CD4-positive, alpha-beta T cell treated with Interleukin-21 for 1 hour (primary cell): Measurements from ENCODE around the gene UGT2B7.
"Not testable (repeated sequence)": the region's sequence is repeated elsewhere in the genome, so short reads cannot be mapped to it uniquely, and the experiment has no call there.

ENCODE experiments used
- DNase-seq: peaks from one replicate; pipeline ENCODE4 v3.0.0-alpha.2; 2020

The UGT2B7 gene

GRCh38 chr4:69089388-69089787, 6.9 kb upstream of the UGT2B7 start:
- no peak for DNase-seq

GRCh38 chr4:69092190-69092589, 4.1 kb upstream of the UGT2B7 start:
- DNase-seq: no peak

GRCh38 chr4:69092980-69093568, 3.2 kb upstream of the UGT2B7 start:
- no peak for DNase-seq

- no peak for DNase-seq
Observed at GRCh38 chr4:69093681-69094080, 2.6 kb upstream of the UGT2B7 start.

- no peak for DNase-seq
Observed at GRCh38 chr4:69095301-69095731, 958 bp upstream of the UGT2B7 start.

- DNase-seq: no peak
Observed at GRCh38 chr4:69096810-69097209, 536 bp downstream of the UGT2B7 start.

GRCh38 chr4:69098470-69098869, 2.2 kb downstream of the UGT2B7 start:
- no peak for DNase-seq

- DNase-seq: no peak
Observed at GRCh38 chr4:69099910-69100309, 3.6 kb downstream of the UGT2B7 start.

GRCh38 chr4:69102668-69103067, 6.4 kb downstream of the UGT2B7 start:
- DNase-seq: not testable (repeated sequence)

GRCh38 chr4:69104719-69105275, 8.5 kb downstream of the UGT2B7 start:
- DNase-seq: no peak

GRCh38 chr4:69115151-69115850, 19.0 kb downstream of the UGT2B7 start:
- not testable (repeated sequence) for DNase-seq

- no peak for DNase-seq
Observed at GRCh38 chr4:69115851-69116213, 19.6 kb downstream of the UGT2B7 start.

- no peak for DNase-seq
Observed at GRCh38 chr4:69116645-69117321, 20.5 kb downstream of the UGT2B7 start.

GRCh38 chr4:69120870-69121269, 24.6 kb downstream of the UGT2B7 start:
- DNase-seq: no peak

- DNase-seq: no peak
Observed at GRCh38 chr4:69122476-69122875, 26.2 kb downstream of the UGT2B7 start.

GRCh38 chr4:69124941-69125340, 28.7 kb downstream of the UGT2B7 start:
- DNase-seq: no peak

- no peak for DNase-seq
Observed at GRCh38 chr4:69126024-69126423, 29.8 kb downstream of the UGT2B7 start.

- no peak for DNase-seq
Observed at GRCh38 chr4:69133993-69134392, 37.7 kb downstream of the UGT2B7 start.

GRCh38 chr4:69134471-69134870, 38.2 kb downstream of the UGT2B7 start:
- no peak for DNase-seq

- no peak for DNase-seq
Observed at GRCh38 chr4:69141320-69141719, 45.0 kb downstream of the UGT2B7 start.

- no peak for DNase-seq
Observed at GRCh38 chr4:69147334-69147733, 51.1 kb downstream of the UGT2B7 start.

- DNase-seq: no peak
Observed at GRCh38 chr4:69154021-69154420, 57.7 kb downstream of the UGT2B7 start.

- no peak for DNase-seq
Observed at GRCh38 chr4:69156913-69157312, 60.6 kb downstream of the UGT2B7 start.
